Mesothelial cell of epicardium (in vitro differentiated cells): ENCODE measurements around the gene SLC4A2. TPM values are rescaled to one million over a fixed set of nuclear protein-coding genes. Genes with fewer than 3 reads are reported as not detected.

Source experiments
- DNase-seq, 2 experiments: peaks; one replicate each; pipeline ENCODE4 v3.0.0; 2021; ENCODE audit warnings: low spot score in 2 of 2; ENCODE audit not compliant: unreplicated experiment in 2 of 2
- H3K27ac Mint-ChIP-seq: 2 replicates; pipeline ENCODE4 v1.8.0; 2021; ENCODE audit warnings: mixed read lengths
- H3K27me3 Mint-ChIP-seq: 2 replicates; pipeline ENCODE4 v1.8.0; 2021; ENCODE audit warnings: low read depth, mixed read lengths
- H3K36me3 Mint-ChIP-seq: 2 replicates; pipeline ENCODE4 v1.8.0; 2021; ENCODE audit warnings: mixed read lengths
- H3K4me1 Mint-ChIP-seq: 2 replicates; pipeline ENCODE4 v1.8.0; 2021; ENCODE audit warnings: mixed read lengths
- H3K4me3 Mint-ChIP-seq: 2 replicates; pipeline ENCODE4 v1.8.0; 2021; ENCODE audit warnings: mild to moderate bottlenecking, moderate library complexity, mixed read lengths
- H3K9me3 Mint-ChIP-seq: 2 replicates; pipeline ENCODE4 v1.8.0; 2021; ENCODE audit warnings: mixed read lengths
- total RNA-seq: library from RNA; stranded (reverse); gene quantifications from 3 replicates; pipeline ENCODE4 v1.2.1, GENCODE V29; 2021
- TF ChIP-seq, protein P1 (sequence below): fragments of 200-600 bp; sonication (generic); IDR thresholded peaks from one replicate; pipeline ENCODE4 v1.5.0; 2021; ENCODE audit warnings: antibody characterized with exemption; ENCODE audit not compliant: unreplicated experiment

The SLC4A2 gene
- total RNA-seq, 1 donor from 2014 or later: 243 TPM

DNA sequence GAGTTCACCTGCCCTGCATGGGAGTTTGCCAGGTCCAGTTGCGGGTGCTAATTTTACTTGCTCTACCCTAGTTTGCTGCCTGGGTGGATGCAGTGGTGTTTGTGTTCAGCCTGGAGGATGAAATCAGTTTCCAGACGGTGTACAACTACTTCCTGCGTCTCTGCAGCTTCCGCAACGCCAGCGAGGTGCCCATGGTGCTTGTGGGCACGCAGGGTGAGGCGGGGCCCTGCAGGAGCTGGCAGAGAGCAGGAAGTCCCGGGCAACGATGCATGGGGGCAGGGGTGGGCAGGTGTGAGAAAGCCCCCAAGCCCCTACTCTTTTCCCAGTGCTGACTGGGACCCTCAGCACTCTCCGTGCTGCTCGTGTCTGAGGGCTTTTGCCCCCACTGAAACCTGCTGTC is 58.2 kb downstream of the SLC4A2 start:
- H3K27me3 Mint-ChIP-seq: no peaks in the 10 kb centered on the region
- no peaks in the 10 kb centered on the region for H3K9me3 Mint-ChIP-seq
- no peak overlapping the region for H3K27ac Mint-ChIP-seq
- no peak for DNase-seq
- no peak overlapping the region for H3K4me3 Mint-ChIP-seq
- peaks cover 26% of the 10 kb centered on the region for H3K4me1 Mint-ChIP-seq
- H3K36me3 Mint-ChIP-seq: peaks cover 24% of the 10 kb centered on the region
- TF ChIP-seq, protein P1, sequence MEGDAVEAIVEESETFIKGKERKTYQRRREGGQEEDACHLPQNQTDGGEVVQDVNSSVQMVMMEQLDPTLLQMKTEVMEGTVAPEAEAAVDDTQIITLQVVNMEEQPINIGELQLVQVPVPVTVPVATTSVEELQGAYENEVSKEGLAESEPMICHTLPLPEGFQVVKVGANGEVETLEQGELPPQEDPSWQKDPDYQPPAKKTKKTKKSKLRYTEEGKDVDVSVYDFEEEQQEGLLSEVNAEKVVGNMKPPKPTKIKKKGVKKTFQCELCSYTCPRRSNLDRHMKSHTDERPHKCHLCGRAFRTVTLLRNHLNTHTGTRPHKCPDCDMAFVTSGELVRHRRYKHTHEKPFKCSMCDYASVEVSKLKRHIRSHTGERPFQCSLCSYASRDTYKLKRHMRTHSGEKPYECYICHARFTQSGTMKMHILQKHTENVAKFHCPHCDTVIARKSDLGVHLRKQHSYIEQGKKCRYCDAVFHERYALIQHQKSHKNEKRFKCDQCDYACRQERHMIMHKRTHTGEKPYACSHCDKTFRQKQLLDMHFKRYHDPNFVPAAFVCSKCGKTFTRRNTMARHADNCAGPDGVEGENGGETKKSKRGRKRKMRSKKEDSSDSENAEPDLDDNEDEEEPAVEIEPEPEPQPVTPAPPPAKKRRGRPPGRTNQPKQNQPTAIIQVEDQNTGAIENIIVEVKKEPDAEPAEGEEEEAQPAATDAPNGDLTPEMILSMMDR: no peak

DNA sequence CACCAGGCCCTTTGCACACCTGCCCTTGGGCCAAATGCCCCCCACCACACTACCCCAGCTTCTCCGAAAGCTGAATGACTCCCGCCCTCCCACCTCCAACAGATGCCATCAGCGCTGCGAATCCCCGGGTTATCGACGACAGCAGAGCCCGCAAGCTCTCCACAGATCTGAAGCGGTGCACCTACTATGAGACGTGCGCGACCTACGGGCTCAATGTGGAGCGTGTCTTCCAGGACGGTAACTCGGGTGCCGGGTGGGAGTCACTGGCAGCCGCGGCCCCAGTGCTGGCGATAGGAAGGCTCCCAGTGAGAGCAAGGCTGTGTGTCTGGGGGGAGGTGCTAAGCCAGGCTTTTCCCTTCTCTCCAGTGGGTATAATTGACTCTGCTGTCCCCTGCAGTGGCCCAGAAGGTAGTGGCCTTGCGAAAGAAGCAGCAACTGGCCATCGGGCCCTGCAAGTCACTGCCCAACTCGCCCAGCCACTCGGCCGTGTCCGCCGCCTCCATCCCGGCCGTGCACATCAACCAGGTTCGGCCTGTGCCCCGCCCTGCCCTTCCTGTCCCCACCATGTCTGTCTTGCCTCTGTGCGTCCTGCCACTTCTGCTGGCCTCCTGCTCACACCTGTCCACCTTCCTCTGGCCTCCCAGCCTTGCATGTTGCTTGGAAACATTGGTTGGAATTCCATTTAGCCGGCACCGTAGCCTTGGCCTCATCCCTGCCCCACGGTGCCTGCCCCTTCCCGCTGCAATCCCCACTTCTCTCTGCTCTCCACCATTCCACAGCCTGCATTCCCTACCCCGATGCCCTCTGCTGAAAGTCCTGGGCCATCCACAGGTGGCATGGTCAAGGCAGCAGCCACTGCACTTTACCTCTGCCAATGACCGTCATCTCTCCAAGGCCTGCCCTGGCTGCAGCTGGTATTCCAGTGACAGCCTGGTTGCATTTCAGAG is 59.0 kb downstream of the SLC4A2 start:
- Mint-ChIP-seq H3K4me1 (peaks cover 20% of the 10 kb centered on the region), H3K27me3 (no peaks in the 10 kb centered on the region), H3K4me3 (no peak overlapping the region), H3K9me3 (no peaks in the 10 kb centered on the region), H3K27ac (no peak overlapping the region), H3K36me3 (peaks cover 26% of the 10 kb centered on the region)
- DNase-seq: no peak
- TF ChIP-seq, protein P1: no peak

DNA sequence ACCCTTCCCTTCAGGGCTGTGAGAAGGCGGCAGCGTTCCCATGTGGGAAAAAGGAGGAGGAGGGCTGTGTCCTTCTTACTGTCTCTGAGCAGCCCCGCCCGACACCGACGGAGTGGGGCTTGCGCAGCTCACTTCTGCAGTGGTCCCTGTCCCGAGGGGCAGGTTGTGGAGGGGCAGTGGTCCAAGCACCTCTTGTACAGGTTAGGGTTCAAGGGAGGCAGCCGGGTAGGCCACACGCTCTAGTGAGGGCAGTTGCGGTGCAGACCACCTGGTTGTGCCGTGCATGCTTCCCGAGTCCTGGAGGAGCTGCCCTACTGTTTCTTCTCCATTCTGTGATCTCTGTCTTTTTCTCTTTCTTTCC is 59.6 kb downstream of the SLC4A2 start:
- Mint-ChIP-seq H3K4me3 (no peak overlapping the region), H3K27me3 (no peaks in the 10 kb centered on the region), H3K4me1 (peaks cover 18% of the 10 kb centered on the region), H3K27ac (no peak overlapping the region), H3K36me3 (peaks cover 32% of the 10 kb centered on the region), H3K9me3 (no peaks in the 10 kb centered on the region)
- TF ChIP-seq, protein P1: no peak
- no peak for DNase-seq

DNA sequence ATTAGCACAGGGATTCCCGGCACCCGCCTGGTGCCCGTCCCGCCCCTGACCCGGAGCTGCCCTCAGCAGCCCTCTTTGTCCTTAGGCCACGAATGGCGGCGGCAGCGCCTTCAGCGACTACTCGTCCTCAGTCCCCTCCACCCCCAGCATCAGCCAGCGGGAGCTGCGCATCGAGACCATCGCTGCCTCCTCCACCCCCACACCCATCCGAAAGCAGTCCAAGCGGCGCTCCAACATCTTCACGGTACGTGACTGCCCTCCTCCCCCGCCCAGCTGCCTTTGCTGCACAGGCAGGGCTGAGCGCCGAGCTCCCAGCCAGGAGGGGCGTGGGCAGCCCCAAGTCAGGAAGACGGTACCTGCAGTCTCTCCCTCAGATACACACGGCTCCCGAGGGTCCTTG is 60.5 kb downstream of the SLC4A2 start:
- no peaks in the 10 kb centered on the region for H3K27me3 Mint-ChIP-seq
- TF ChIP-seq, protein P1: no peak
- H3K9me3 Mint-ChIP-seq: no peaks in the 10 kb centered on the region
- peaks cover 18% of the 10 kb centered on the region for H3K4me1 Mint-ChIP-seq
- H3K27ac Mint-ChIP-seq: no peak overlapping the region
- no peak for DNase-seq
- no peak overlapping the region for H3K4me3 Mint-ChIP-seq
- H3K36me3 Mint-ChIP-seq: peaks cover 35% of the 10 kb centered on the region

DNA sequence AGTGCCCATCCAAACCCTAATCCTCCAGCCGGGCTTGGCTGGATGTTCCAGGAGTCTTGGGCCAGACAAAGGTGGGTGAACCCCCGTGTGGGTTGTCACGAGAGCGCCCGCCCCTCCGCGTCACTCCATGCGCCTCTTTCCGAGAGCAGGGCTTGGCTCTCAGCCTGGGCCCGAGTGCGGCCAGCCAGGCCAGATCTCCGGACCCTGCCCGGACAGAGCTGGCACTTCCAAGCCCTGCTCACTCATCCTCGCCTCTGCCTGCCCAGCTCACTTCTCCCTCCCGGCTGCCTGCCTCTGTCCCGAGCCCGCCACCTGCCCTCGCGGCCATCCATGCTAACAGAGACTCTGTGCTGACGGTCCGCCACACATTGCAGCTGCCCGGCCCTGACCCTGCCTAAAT is 61.5 kb downstream of the SLC4A2 start:
- H3K4me3 Mint-ChIP-seq: no peak overlapping the region
- no peaks in the 10 kb centered on the region for H3K9me3 Mint-ChIP-seq
- no peak for DNase-seq
- H3K27ac Mint-ChIP-seq: no peak overlapping the region
- peaks cover 2% of the 10 kb centered on the region for H3K27me3 Mint-ChIP-seq
- TF ChIP-seq, protein P1: no peak
- H3K4me1 Mint-ChIP-seq: peaks cover 20% of the 10 kb centered on the region
- H3K36me3 Mint-ChIP-seq: peaks cover 35% of the 10 kb centered on the region
